Fibroblast of lung (primary cell): ENCODE measurements around the gene SPSB2.

Experiments used
- EZH2 ChIP-seq: IDR thresholded peaks from 2 replicates; pipeline ENCODE4 v1.5.1; 2012; ENCODE audit warnings: low read length, control low read depth, mild to moderate bottlenecking; ENCODE audit errors: missing control alignments
- TF ChIP-seq, protein P1 (sequence below), 2 donors: IDR thresholded peaks in 1 of 2; conservative IDR thresholded peaks in 1 of 2; 1 replicate in 1 of 2; 2 replicates in 1 of 2; pipeline ENCODE4 v1.5.1; 2011 to 2012; ENCODE audit warnings: low read length in 2 of 2, control low read depth in 1 of 2, inconsistent platforms in 1 of 2, low read depth in 1 of 2, mild to moderate bottlenecking in 1 of 2

DNA sequence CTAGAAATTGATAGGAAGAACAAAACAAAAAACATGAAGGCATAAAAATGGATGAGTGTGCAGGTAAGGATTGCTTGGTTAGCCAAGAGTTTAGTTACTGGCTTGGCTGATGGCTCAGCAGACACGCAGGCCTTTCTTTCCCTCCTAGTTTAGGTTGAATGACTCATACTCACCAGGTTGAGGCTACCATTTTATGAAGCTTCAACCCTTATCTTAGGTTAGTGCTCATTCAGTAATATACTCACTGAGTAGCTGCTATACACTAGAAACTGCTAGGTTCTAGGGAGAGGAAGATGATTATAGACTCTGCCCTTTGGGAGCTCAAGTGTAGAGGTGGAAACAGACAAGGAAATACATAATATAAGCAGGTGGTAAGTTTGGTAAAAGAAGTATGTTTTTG, 38.8 kb downstream of the SPSB2 start:
- TF ChIP-seq, protein P1, sequence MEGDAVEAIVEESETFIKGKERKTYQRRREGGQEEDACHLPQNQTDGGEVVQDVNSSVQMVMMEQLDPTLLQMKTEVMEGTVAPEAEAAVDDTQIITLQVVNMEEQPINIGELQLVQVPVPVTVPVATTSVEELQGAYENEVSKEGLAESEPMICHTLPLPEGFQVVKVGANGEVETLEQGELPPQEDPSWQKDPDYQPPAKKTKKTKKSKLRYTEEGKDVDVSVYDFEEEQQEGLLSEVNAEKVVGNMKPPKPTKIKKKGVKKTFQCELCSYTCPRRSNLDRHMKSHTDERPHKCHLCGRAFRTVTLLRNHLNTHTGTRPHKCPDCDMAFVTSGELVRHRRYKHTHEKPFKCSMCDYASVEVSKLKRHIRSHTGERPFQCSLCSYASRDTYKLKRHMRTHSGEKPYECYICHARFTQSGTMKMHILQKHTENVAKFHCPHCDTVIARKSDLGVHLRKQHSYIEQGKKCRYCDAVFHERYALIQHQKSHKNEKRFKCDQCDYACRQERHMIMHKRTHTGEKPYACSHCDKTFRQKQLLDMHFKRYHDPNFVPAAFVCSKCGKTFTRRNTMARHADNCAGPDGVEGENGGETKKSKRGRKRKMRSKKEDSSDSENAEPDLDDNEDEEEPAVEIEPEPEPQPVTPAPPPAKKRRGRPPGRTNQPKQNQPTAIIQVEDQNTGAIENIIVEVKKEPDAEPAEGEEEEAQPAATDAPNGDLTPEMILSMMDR (conservative IDR thresholded peaks at IDR 0.05 in 1 of 2, IDR thresholded peaks at IDR 0.05 in 1 of 2; ENCODE audit: low read depth in 1 of 2, low read length in 2 of 2): no peak
- no peak for TF ChIP-seq EZH2
